GM12872 (cell line): ENCODE measurements around the gene AMMECR1L.

Source experiments
- CTCF ChIP-seq: IDR thresholded peaks from 3 replicates; pipeline ENCODE4 v1.5.1; 2011; ENCODE audit warnings: low read depth, mild to moderate bottlenecking, low read length, moderate library complexity; ENCODE audit not compliant: insufficient read depth

AMMECR1L gene

GRCh38 chr2:127893033-127893432, 7.3 kb upstream of the AMMECR1L start:
- no peak for TF ChIP-seq CTCF

- no peak for TF ChIP-seq CTCF
These were observed 6.1 kb upstream of the AMMECR1L start for GRCh38 chr2:127891811-127892210.

- no peak for TF ChIP-seq CTCF
These were observed 3.0 kb upstream of the AMMECR1L start for GRCh38 chr2:127888772-127889171.

GRCh38 chr2:127887776-127888130, 2.0 kb upstream of the AMMECR1L start:
- TF ChIP-seq CTCF, result no peak

- no peak for TF ChIP-seq CTCF
These were observed 1.5 kb upstream of the AMMECR1L start for GRCh38 chr2:127887082-127887775.

- TF ChIP-seq CTCF, result no peak
These were observed 1.3 kb downstream of the AMMECR1L start for GRCh38 chr2:127884436-127884835.

GRCh38 chr2:127879899-127880298, 5.9 kb downstream of the AMMECR1L start:
- no peak for TF ChIP-seq CTCF

- TF ChIP-seq CTCF, result no peak
These were observed 8.1 kb downstream of the AMMECR1L start for GRCh38 chr2:127877626-127878025.
